H1 (cell line): ENCODE data around the gene KCNJ2. TPM values are rescaled to one million over a fixed set of nuclear protein-coding genes. Genes with fewer than 3 reads are reported as not detected.

Experiments
- CEBPB ChIP-seq: IDR thresholded peaks from 2 replicates; pipeline ENCODE4 v1.6.1; 2012; ENCODE audit warnings: low read depth, low read length
- EGR1 ChIP-seq: IDR thresholded peaks from 2 replicates; pipeline ENCODE4 v1.6.1; 2011; ENCODE audit warnings: low read depth, low read length, borderline replicate concordance
- EZH2 ChIP-seq: fragments of 200-600 bp; sonication (generic); IDR thresholded peaks from 2 replicates; pipeline ENCODE4 v1.7.1; 2012; ENCODE audit warnings: low read depth, mild to moderate bottlenecking, moderate library complexity, low read length, inconsistent platforms; ENCODE audit not compliant: severe bottlenecking
- GABPA ChIP-seq: IDR thresholded peaks from 2 replicates; pipeline ENCODE4 v1.6.1; 2011; ENCODE audit warnings: mild to moderate bottlenecking, low read length, moderate library complexity, borderline replicate concordance; ENCODE audit not compliant: insufficient read depth
- HDAC2 ChIP-seq, 2 experiments: fragments of 300-600 bp in 1 of 2; sonication (generic) in 1 of 2; IDR thresholded peaks; 2 replicates each; pipeline ENCODE4 v1.6.1; 2011 to 2012; ENCODE audit warnings: low read depth in 2 of 2, low read length in 2 of 2, mild to moderate bottlenecking in 2 of 2, moderate library complexity in 2 of 2, borderline replicate concordance in 1 of 2, inconsistent platforms in 1 of 2
- HDAC6 ChIP-seq: IDR thresholded peaks from one replicate; pipeline ENCODE4 v1.7.1; 2012; ENCODE audit warnings: low read depth, mild to moderate bottlenecking, inconsistent platforms, low read length, moderate library complexity
- JUN ChIP-seq: IDR thresholded peaks from 2 replicates; pipeline ENCODE4 v1.6.1; 2011; ENCODE audit warnings: low read depth, mild to moderate bottlenecking, improper control_type of control experiment, low read length
- KDM4A ChIP-seq: IDR thresholded peaks from one replicate; pipeline ENCODE4 v1.7.1; 2012; ENCODE audit warnings: low read depth, mild to moderate bottlenecking, moderate library complexity, low read length, inconsistent platforms; ENCODE audit not compliant: severe bottlenecking
- polyA plus RNA-seq, 7 experiments: library from polyadenylated mRNA; depleted of rRNA in 3 of 7; stranded (reverse) in 5 of 7; unstranded in 2 of 7; fragments of >200 nt in 5 of 7; fragments of 200-250 nt in 2 of 7; gene quantifications; 1 replicate in 5 of 7; 2 replicates in 1 of 7; 4 replicates in 1 of 7; pipeline versions ENCODE4 v1.2.1 to v1.2.3, GENCODE V29; 2011 to 2013; ENCODE audit warnings: missing spikeins in 2 of 7, mixed read lengths in 2 of 7
- total RNA-seq: library from RNA; stranded (reverse); fragmentation: NEBNext Ultra II Directional; extraction: Animal tissue kit (Norgen Biotek cat#: 25700); gene quantifications from 2 replicates; pipeline ENCODE4 v1.2.1, GENCODE V29; 2021
- TF ChIP-seq, protein P1 (sequence below): fragments of 300-600 bp; sonication (generic); IDR thresholded peaks from 2 replicates; pipeline ENCODE4 v1.7.1; 2012; ENCODE audit warnings: low read length, moderate library complexity, mild to moderate bottlenecking, inconsistent platforms; ENCODE audit not compliant: insufficient replicate concordance

KCNJ2 gene
- total and polyA plus RNA-seq, 2 of the 8 experiments (the other 6 are each of a cell fraction or from before 2014, with no cell fraction given), result 0.23 to 0.76 TPM

DNA sequence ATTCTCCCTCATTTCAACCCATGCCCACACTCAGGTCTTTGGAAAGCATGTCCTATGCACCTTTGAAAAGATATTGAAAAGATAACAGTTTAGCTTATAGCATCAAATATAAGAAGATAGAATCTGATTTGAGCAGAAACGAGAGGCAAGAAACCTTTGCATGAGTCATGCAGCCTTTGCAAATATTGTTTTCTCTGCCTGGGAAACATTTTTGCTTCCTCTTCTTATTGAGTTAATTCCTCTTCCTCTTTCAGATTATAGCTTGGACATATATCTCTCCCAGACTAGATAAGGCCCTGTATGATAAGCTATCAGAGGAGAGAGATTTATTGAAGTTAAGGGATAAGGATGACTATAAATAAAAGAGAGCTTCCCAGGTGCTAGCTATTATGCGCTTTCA is 46.1 kb upstream of the KCNJ2 start (continued):
- TF ChIP-seq, protein P1, sequence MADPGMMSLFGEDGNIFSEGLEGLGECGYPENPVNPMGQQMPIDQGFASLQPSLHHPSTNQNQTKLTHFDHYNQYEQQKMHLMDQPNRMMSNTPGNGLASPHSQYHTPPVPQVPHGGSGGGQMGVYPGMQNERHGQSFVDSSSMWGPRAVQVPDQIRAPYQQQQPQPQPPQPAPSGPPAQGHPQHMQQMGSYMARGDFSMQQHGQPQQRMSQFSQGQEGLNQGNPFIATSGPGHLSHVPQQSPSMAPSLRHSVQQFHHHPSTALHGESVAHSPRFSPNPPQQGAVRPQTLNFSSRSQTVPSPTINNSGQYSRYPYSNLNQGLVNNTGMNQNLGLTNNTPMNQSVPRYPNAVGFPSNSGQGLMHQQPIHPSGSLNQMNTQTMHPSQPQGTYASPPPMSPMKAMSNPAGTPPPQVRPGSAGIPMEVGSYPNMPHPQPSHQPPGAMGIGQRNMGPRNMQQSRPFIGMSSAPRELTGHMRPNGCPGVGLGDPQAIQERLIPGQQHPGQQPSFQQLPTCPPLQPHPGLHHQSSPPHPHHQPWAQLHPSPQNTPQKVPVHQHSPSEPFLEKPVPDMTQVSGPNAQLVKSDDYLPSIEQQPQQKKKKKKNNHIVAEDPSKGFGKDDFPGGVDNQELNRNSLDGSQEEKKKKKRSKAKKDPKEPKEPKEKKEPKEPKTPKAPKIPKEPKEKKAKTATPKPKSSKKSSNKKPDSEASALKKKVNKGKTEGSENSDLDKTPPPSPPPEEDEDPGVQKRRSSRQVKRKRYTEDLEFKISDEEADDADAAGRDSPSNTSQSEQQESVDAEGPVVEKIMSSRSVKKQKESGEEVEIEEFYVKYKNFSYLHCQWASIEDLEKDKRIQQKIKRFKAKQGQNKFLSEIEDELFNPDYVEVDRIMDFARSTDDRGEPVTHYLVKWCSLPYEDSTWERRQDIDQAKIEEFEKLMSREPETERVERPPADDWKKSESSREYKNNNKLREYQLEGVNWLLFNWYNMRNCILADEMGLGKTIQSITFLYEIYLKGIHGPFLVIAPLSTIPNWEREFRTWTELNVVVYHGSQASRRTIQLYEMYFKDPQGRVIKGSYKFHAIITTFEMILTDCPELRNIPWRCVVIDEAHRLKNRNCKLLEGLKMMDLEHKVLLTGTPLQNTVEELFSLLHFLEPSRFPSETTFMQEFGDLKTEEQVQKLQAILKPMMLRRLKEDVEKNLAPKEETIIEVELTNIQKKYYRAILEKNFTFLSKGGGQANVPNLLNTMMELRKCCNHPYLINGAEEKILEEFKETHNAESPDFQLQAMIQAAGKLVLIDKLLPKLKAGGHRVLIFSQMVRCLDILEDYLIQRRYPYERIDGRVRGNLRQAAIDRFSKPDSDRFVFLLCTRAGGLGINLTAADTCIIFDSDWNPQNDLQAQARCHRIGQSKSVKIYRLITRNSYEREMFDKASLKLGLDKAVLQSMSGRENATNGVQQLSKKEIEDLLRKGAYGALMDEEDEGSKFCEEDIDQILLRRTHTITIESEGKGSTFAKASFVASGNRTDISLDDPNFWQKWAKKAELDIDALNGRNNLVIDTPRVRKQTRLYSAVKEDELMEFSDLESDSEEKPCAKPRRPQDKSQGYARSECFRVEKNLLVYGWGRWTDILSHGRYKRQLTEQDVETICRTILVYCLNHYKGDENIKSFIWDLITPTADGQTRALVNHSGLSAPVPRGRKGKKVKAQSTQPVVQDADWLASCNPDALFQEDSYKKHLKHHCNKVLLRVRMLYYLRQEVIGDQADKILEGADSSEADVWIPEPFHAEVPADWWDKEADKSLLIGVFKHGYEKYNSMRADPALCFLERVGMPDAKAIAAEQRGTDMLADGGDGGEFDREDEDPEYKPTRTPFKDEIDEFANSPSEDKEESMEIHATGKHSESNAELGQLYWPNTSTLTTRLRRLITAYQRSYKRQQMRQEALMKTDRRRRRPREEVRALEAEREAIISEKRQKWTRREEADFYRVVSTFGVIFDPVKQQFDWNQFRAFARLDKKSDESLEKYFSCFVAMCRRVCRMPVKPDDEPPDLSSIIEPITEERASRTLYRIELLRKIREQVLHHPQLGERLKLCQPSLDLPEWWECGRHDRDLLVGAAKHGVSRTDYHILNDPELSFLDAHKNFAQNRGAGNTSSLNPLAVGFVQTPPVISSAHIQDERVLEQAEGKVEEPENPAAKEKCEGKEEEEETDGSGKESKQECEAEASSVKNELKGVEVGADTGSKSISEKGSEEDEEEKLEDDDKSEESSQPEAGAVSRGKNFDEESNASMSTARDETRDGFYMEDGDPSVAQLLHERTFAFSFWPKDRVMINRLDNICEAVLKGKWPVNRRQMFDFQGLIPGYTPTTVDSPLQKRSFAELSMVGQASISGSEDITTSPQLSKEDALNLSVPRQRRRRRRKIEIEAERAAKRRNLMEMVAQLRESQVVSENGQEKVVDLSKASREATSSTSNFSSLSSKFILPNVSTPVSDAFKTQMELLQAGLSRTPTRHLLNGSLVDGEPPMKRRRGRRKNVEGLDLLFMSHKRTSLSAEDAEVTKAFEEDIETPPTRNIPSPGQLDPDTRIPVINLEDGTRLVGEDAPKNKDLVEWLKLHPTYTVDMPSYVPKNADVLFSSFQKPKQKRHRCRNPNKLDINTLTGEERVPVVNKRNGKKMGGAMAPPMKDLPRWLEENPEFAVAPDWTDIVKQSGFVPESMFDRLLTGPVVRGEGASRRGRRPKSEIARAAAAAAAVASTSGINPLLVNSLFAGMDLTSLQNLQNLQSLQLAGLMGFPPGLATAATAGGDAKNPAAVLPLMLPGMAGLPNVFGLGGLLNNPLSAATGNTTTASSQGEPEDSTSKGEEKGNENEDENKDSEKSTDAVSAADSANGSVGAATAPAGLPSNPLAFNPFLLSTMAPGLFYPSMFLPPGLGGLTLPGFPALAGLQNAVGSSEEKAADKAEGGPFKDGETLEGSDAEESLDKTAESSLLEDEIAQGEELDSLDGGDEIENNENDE, result no peak
- TF ChIP-seq JUN (no peak), EGR1 (no peak), CEBPB (no peak), KDM4A (no peak), HDAC2 (IDR thresholded peaks at IDR 0.05; ENCODE audit: borderline replicate concordance in 1 of 2, low read depth in 2 of 2, low read length in 2 of 2) (no peak), EZH2 (no peak), HDAC6 (no peak), GABPA (no peak)
